ENCODE measurements around the gene BSPRY. TPM values are rescaled to one million over a fixed set of nuclear protein-coding genes. Genes with fewer than 3 reads are reported as not detected.

BSPRY gene
- total and polyA plus RNA-seq, 2 of the 13 experiments (the other 11 are each of a cell fraction or from before 2014, with no cell fraction given), result 0.09 to 0.26 TPM

- TF ChIP-seq, protein P1, sequence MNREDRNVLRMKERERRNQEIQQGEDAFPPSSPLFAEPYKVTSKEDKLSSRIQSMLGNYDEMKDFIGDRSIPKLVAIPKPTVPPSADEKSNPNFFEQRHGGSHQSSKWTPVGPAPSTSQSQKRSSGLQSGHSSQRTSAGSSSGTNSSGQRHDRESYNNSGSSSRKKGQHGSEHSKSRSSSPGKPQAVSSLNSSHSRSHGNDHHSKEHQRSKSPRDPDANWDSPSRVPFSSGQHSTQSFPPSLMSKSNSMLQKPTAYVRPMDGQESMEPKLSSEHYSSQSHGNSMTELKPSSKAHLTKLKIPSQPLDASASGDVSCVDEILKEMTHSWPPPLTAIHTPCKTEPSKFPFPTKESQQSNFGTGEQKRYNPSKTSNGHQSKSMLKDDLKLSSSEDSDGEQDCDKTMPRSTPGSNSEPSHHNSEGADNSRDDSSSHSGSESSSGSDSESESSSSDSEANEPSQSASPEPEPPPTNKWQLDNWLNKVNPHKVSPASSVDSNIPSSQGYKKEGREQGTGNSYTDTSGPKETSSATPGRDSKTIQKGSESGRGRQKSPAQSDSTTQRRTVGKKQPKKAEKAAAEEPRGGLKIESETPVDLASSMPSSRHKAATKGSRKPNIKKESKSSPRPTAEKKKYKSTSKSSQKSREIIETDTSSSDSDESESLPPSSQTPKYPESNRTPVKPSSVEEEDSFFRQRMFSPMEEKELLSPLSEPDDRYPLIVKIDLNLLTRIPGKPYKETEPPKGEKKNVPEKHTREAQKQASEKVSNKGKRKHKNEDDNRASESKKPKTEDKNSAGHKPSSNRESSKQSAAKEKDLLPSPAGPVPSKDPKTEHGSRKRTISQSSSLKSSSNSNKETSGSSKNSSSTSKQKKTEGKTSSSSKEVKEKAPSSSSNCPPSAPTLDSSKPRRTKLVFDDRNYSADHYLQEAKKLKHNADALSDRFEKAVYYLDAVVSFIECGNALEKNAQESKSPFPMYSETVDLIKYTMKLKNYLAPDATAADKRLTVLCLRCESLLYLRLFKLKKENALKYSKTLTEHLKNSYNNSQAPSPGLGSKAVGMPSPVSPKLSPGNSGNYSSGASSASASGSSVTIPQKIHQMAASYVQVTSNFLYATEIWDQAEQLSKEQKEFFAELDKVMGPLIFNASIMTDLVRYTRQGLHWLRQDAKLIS (CRISPR knock-in tag; IDR thresholded peaks at IDR 0.05), result no peak
- TF ChIP-seq ARNTL (CRISPR knock-in tag; IDR thresholded peaks at IDR 0.05), result peak; percentile 77; the same call in 1 of the 2 replicates
- TF ChIP-seq KDM2A (CRISPR knock-in tag; IDR thresholded peaks at IDR 0.05; ENCODE audit: borderline replicate concordance, low read depth), result peak; percentile 97
- TF ChIP-seq ZNF670 (CRISPR knock-in tag; IDR thresholded peaks at IDR 0.05; ENCODE audit: borderline replicate concordance), result peak; percentile 97
- TF ChIP-seq, protein P2, sequence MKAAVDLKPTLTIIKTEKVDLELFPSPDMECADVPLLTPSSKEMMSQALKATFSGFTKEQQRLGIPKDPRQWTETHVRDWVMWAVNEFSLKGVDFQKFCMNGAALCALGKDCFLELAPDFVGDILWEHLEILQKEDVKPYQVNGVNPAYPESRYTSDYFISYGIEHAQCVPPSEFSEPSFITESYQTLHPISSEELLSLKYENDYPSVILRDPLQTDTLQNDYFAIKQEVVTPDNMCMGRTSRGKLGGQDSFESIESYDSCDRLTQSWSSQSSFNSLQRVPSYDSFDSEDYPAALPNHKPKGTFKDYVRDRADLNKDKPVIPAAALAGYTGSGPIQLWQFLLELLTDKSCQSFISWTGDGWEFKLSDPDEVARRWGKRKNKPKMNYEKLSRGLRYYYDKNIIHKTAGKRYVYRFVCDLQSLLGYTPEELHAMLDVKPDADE (CRISPR knock-in tag; IDR thresholded peaks at IDR 0.05), result no peak; the same call in 1 of the 2 replicates
- TF ChIP-seq ZNF441 (CRISPR knock-in tag; IDR thresholded peaks at IDR 0.05; ENCODE audit: borderline replicate concordance), result 0 out of 2 replicates have a peak, but pooled peaks have one; percentile 52
- peak; percentile 69; the same call in 1 of the 2 replicates for TF ChIP-seq CCDC6 (CRISPR knock-in tag; IDR thresholded peaks at IDR 0.05)
- TF ChIP-seq AGO2 (optimal IDR thresholded peaks at IDR 0.05; ENCODE audit: low read depth, low read length), result no peak
- no peak for TF ChIP-seq PHB2 (IDR thresholded peaks at IDR 0.05; ENCODE audit: partially characterized antibody)
- TF ChIP-seq ZNF549 (CRISPR knock-in tag; IDR thresholded peaks at IDR 0.05), result no peak
- TF ChIP-seq ISL2 (CRISPR knock-in tag; IDR thresholded peaks at IDR 0.05), result peak; percentile 82
- peak; percentile 8; the same call in 1 of the 2 replicates for TF ChIP-seq CREB1 (IDR thresholded peaks at IDR 0.05)
- peak; percentile 79 for TF ChIP-seq CREB1 (CRISPR knock-in tag; IDR thresholded peaks at IDR 0.05)
- TF ChIP-seq ZC3H13 (CRISPR knock-in tag; IDR thresholded peaks at IDR 0.05), result peak; percentile 78; the same call in 1 of the 2 replicates
- no peak for TF ChIP-seq ZNF878 (CRISPR knock-in tag; IDR thresholded peaks at IDR 0.05)
- TF ChIP-seq NR2F1 (CRISPR knock-in tag; IDR thresholded peaks at IDR 0.05), result no peak
- TF ChIP-seq ZKSCAN1 (IDR thresholded peaks at IDR 0.05; ENCODE audit: low read length), result no peak
- peak; percentile 87; the same call in 1 of the 2 replicates for TF ChIP-seq ZNF451 (CRISPR knock-in tag; IDR thresholded peaks at IDR 0.05)
- no peak for TF ChIP-seq MLLT10 (CRISPR knock-in tag; IDR thresholded peaks at IDR 0.05)
- TF ChIP-seq ZFP36 (IDR thresholded peaks at IDR 0.05; ENCODE audit: borderline replicate concordance, low read depth, low read length, partially characterized antibody), result no peak
- TF ChIP-seq ZFP36L1 (CRISPR knock-in tag; IDR thresholded peaks at IDR 0.05), result peak; percentile 85; the same call in 1 of the 2 replicates
- TF ChIP-seq RFX1 (IDR thresholded peaks at IDR 0.05), result peak; percentile 92
- peak; percentile 73 for TF ChIP-seq BCL6 (CRISPR knock-in tag; IDR thresholded peaks at IDR 0.05)
- peak; percentile 22 for TF ChIP-seq MED8 (CRISPR knock-in tag; IDR thresholded peaks at IDR 0.05; ENCODE audit: insufficient replicate concordance)
- TF ChIP-seq REPIN1 (CRISPR knock-in tag; IDR thresholded peaks at IDR 0.05; ENCODE audit: borderline replicate concordance, low read depth), result peak; percentile 91; the same call in 1 of the 2 replicates
- no peak for TF ChIP-seq FOSL1 (CRISPR knock-in tag; IDR thresholded peaks at IDR 0.05; ENCODE audit: borderline replicate concordance)
- peak; percentile 98 for TF ChIP-seq YEATS4 (CRISPR knock-in tag; IDR thresholded peaks at IDR 0.05; ENCODE audit: borderline replicate concordance)
- TF ChIP-seq ZNF605 (CRISPR knock-in tag; IDR thresholded peaks at IDR 0.05), result peak; percentile 89
Observed at GRCh38 chr9:113340011-113340699, 9.2 kb upstream of the BSPRY start, which contains the start of gene WDR31 (continued).
